K562 (cell line): ENCODE results near the gene DLGAP1. TPM values are rescaled to one million over a fixed set of nuclear protein-coding genes. Genes with fewer than 3 reads are reported as not detected.
A peak's percentile ranks its signal among the peaks of the same experiment; 100 is the strongest.

Source experiments
- CCNT2 ChIP-seq: IDR thresholded peaks from 2 replicates; pipeline ENCODE4 v1.6.1; 2011; ENCODE audit warnings: borderline replicate concordance, low read depth, mild to moderate bottlenecking, moderate library complexity, mixed read lengths, low read length; ENCODE audit not compliant: insufficient read length; ENCODE audit errors: extremely low read depth
- FOXM1 ChIP-seq, 2 experiments: fragments of 450-650 bp in 1 of 2; sonication (generic) in 1 of 2; formaldehyde crosslinking in 1 of 2; IDR thresholded peaks; 2 replicates each; pipeline versions ENCODE4 v1.6.1 to v1.9.0; 2017 to 2022; ENCODE audit warnings: low read depth in 2 of 2, mild to moderate bottlenecking in 2 of 2, missing genetic modification reagents in 1 of 2, moderate library complexity in 1 of 2
- GABPB2 ChIP-seq: fragments of 250-450 bp; sonication (Bioruptor Pico); conservative IDR thresholded peaks from 2 replicates; pipeline ENCODE4 v1.5.1; 2021; ENCODE audit warnings: mild to moderate bottlenecking
- GTF2F1 ChIP-seq: IDR thresholded peaks from 2 replicates; pipeline ENCODE4 v1.6.1; 2011; ENCODE audit warnings: low read depth, low read length, improper control_type of control experiment
- JUN ChIP-seq, 2 experiments: sonication (generic) in 1 of 2; formaldehyde crosslinking in 1 of 2; IDR thresholded peaks; 2 replicates each; pipeline versions ENCODE4 v1.6.1 to v1.8.0; 2012 to 2022; ENCODE audit warnings: borderline replicate concordance in 2 of 2, mild to moderate bottlenecking in 2 of 2, improper control_type of control experiment in 1 of 2, low read depth in 1 of 2, low read length in 1 of 2, missing genetic modification reagents in 1 of 2
- KAT8 ChIP-seq: fragments of 450-650 bp; IDR thresholded peaks from 2 replicates; pipeline ENCODE4 v1.6.1; 2016; ENCODE audit warnings: low read depth, mild to moderate bottlenecking
- NFIX ChIP-seq: fragments of 250-450 bp; sonication (Bioruptor Pico); IDR thresholded peaks from 2 replicates; pipeline ENCODE4 v1.4.0; 2020; ENCODE audit warnings: low read depth, mild to moderate bottlenecking, moderate library complexity
- PHF8 ChIP-seq: fragments of 200-600 bp; sonication (generic); IDR thresholded peaks from 2 replicates; pipeline ENCODE4 v1.6.1; 2012; ENCODE audit warnings: mixed run types, mild to moderate bottlenecking, inconsistent platforms, low read length, moderate library complexity, borderline replicate concordance
- RFX7 ChIP-seq: fragments of 250-450 bp; sonication (Bioruptor Pico); IDR thresholded peaks from 2 replicates; pipeline ENCODE4 v1.5.1; 2021; ENCODE audit warnings: mild to moderate bottlenecking
- TAF1 ChIP-seq: IDR thresholded peaks from 2 replicates; pipeline ENCODE4 v1.6.1; 2011; ENCODE audit warnings: mild to moderate bottlenecking, low read length, moderate library complexity; ENCODE audit not compliant: insufficient read depth, control insufficient read depth, severe bottlenecking; ENCODE audit errors: extremely low read depth
- THRAP3 ChIP-seq: fragments of 450-650 bp; IDR thresholded peaks from 2 replicates; pipeline ENCODE4 v1.6.1; 2016; ENCODE audit warnings: mild to moderate bottlenecking, inconsistent platforms, borderline replicate concordance
- TSC22D4 ChIP-seq: fragments of 450-650 bp; IDR thresholded peaks from 2 replicates; pipeline ENCODE4 v1.6.1; 2016; ENCODE audit warnings: missing genetic modification characterization, missing biosample characterization, control low read depth
- ZFP36 ChIP-seq: fragments of 150-350 bp; IDR thresholded peaks from 2 replicates; pipeline ENCODE4 v1.6.1; 2018; ENCODE audit warnings: low read length, low read depth; ENCODE audit not compliant: partially characterized antibody
- ZNF165 ChIP-seq: fragments of 250-450 bp; sonication (Bioruptor Pico); IDR thresholded peaks from 2 replicates; pipeline ENCODE4 v1.4.0; 2020; ENCODE audit warnings: borderline replicate concordance
- ZNF584 ChIP-seq: fragments of 200-800 bp; sonication (Bioruptor generic); IDR thresholded peaks from 2 replicates; pipeline ENCODE4 v1.6.1; 2016; ENCODE audit warnings: low read depth, mild to moderate bottlenecking, missing genetic modification characterization, missing compliant biosample characterization
- ZNF780A ChIP-seq: fragments of 250-450 bp; sonication (Bioruptor Pico); IDR thresholded peaks from 2 replicates; pipeline ENCODE4 v1.5.0; 2021; ENCODE audit warnings: mild to moderate bottlenecking
- polyA plus RNA-seq, 8 experiments: library from polyadenylated mRNA; depleted of rRNA in 4 of 8; stranded (reverse) in 5 of 8; unstranded in 3 of 8; fragments of >200 nt; fragmentation: Nextera tagmentation in 2 of 8; fragmentation: Illumina TruSeq in 1 of 8; extraction: Ambion mirVana in 2 of 8; extraction: Trizol in 1 of 8; gene quantifications; 2 replicates each; pipeline versions ENCODE4 v1.2.1 to v1.2.3, GENCODE V29; 2011 to 2014; ENCODE audit warnings: inconsistent platforms in 1 of 8, missing spikeins in 1 of 8
- total RNA-seq, 7 experiments: library from RNA; depleted of rRNA in 6 of 7; stranded (reverse); fragments of >200 nt in 6 of 7; fragmentation: Illumina TruSeq in 2 of 7; extraction: Trizol in 2 of 7; gene quantifications; 2 replicates each; pipeline versions ENCODE4 v1.2.1 to v1.2.3, GENCODE V29; 2011 to 2021; ENCODE audit warnings: low replicate concordance in 1 of 7
- TF ChIP-seq, protein P1 (sequence below), 2 experiments: IDR thresholded peaks; 2 replicates each; pipeline ENCODE4 v1.6.1; 2012; ENCODE audit warnings: improper control_type of control experiment in 2 of 2, low read depth in 2 of 2, low read length in 2 of 2, borderline replicate concordance in 1 of 2
- TF ChIP-seq, protein P2 (sequence below): sonication (generic); formaldehyde crosslinking; IDR thresholded peaks from 2 replicates; pipeline ENCODE4 v1.8.0; 2022; ENCODE audit warnings: missing genetic modification reagents, mild to moderate bottlenecking, moderate library complexity, borderline replicate concordance
- TF ChIP-seq, protein P3 (sequence below): fragments of 200-800 bp; sonication (Bioruptor generic); IDR thresholded peaks from 2 replicates; pipeline ENCODE4 v1.6.1; 2017; ENCODE audit warnings: missing genetic modification characterization, missing compliant biosample characterization
- TF ChIP-seq, protein P4 (sequence below): sonication (generic); formaldehyde crosslinking; IDR thresholded peaks from 2 replicates; pipeline ENCODE4 v1.8.0; 2022; ENCODE audit warnings: mild to moderate bottlenecking, missing genetic modification reagents

DLGAP1 gene
- total and polyA plus RNA-seq, 9 of the 15 experiments (the other 6 are each of a cell fraction or from before 2014, with no cell fraction given), result 0.04 to 0.22 (median 0.08) TPM

DNA sequence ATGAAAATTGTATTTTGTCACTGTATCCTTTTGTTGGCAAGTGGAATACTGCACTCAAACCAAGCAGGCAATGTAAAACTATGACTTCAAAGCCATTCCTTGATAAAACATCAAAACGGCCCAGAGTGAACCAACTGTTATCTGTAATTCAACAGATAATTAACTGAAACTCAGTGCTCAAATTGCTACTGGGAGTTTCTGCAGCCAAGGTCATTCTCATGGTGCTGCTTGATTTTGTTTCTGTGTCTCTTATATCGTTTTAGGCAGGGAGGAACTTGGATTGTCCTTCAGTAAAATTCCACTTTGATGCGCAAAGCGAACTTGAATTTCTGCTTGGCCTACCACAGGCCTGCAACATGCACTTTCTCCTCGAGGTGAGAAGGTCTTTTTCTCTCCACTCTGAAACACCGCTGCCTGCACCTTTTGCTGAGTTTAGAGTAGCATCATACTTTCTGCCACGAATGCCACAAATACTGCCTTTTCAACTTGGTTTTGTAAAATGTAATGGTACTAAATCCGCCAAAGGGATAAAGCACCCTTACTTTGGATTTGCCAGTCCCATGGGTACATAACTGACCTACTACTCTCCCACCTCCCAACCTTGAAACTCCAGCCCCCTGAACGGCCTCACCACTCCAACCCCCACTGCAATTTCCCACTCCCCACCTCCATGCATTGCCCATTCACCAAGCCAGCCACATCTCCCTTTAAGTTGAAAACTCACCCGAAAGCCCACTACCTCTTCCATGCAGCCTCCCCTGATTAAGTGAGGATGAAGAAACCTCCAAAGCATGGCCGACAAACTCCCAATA, 800.5 kb downstream of the DLGAP1 start (continued):
- TF ChIP-seq, protein P1, sequence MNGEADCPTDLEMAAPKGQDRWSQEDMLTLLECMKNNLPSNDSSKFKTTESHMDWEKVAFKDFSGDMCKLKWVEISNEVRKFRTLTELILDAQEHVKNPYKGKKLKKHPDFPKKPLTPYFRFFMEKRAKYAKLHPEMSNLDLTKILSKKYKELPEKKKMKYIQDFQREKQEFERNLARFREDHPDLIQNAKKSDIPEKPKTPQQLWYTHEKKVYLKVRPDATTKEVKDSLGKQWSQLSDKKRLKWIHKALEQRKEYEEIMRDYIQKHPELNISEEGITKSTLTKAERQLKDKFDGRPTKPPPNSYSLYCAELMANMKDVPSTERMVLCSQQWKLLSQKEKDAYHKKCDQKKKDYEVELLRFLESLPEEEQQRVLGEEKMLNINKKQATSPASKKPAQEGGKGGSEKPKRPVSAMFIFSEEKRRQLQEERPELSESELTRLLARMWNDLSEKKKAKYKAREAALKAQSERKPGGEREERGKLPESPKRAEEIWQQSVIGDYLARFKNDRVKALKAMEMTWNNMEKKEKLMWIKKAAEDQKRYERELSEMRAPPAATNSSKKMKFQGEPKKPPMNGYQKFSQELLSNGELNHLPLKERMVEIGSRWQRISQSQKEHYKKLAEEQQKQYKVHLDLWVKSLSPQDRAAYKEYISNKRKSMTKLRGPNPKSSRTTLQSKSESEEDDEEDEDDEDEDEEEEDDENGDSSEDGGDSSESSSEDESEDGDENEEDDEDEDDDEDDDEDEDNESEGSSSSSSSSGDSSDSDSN (IDR thresholded peaks at IDR 0.05; ENCODE audit: borderline replicate concordance in 1 of 2, low read depth in 2 of 2, low read length in 2 of 2), result 0 out of 4 replicates have a peak, but pooled peaks of 1 of the 2 experiments have one; percentile 6
- TF ChIP-seq FOXM1 (IDR thresholded peaks at IDR 0.05; ENCODE audit: low read depth), result no peak
- TF ChIP-seq FOXM1 (CRISPR knock-in tag; IDR thresholded peaks at IDR 0.05; ENCODE audit: low read depth), result 0 out of 2 replicates have a peak, but pooled peaks have one; percentile 6
- no peak for TF ChIP-seq GTF2F1
- TF ChIP-seq, protein P2, sequence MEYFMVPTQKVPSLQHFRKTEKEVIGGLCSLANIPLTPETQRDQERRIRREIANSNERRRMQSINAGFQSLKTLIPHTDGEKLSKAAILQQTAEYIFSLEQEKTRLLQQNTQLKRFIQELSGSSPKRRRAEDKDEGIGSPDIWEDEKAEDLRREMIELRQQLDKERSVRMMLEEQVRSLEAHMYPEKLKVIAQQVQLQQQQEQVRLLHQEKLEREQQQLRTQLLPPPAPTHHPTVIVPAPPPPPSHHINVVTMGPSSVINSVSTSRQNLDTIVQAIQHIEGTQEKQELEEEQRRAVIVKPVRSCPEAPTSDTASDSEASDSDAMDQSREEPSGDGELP, result 0 out of 2 replicates have a peak, but pooled peaks have one; percentile 25
- no peak for TF ChIP-seq ZNF584
- no peak for TF ChIP-seq GABPB2
- 0 out of 2 replicates have a peak, but pooled peaks have one; percentile 19 for TF ChIP-seq ZNF780A (CRISPR knock-in tag)
- TF ChIP-seq TSC22D4 (tag), result no peak
- TF ChIP-seq KAT8, result no peak
- TF ChIP-seq TAF1, result no peak
- TF ChIP-seq PHF8, result peak; percentile 23; the same call in 1 of the 2 replicates
- peak; percentile 98 for TF ChIP-seq ZFP36
- TF ChIP-seq RFX7 (CRISPR knock-in tag), result peak; percentile 78; the same call in 1 of the 2 replicates
- TF ChIP-seq, protein P3, sequence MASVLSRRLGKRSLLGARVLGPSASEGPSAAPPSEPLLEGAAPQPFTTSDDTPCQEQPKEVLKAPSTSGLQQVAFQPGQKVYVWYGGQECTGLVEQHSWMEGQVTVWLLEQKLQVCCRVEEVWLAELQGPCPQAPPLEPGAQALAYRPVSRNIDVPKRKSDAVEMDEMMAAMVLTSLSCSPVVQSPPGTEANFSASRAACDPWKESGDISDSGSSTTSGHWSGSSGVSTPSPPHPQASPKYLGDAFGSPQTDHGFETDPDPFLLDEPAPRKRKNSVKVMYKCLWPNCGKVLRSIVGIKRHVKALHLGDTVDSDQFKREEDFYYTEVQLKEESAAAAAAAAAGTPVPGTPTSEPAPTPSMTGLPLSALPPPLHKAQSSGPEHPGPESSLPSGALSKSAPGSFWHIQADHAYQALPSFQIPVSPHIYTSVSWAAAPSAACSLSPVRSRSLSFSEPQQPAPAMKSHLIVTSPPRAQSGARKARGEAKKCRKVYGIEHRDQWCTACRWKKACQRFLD, result no peak
- no peak for TF ChIP-seq JUN (IDR thresholded peaks at IDR 0.05; ENCODE audit: borderline replicate concordance, low read depth, low read length)
- TF ChIP-seq JUN (CRISPR knock-in tag; IDR thresholded peaks at IDR 0.05; ENCODE audit: borderline replicate concordance), result 0 out of 2 replicates have a peak, but pooled peaks have one; percentile 26
- 0 out of 2 replicates have a peak, but pooled peaks have one; percentile 10 for TF ChIP-seq NFIX
- TF ChIP-seq, protein P4, sequence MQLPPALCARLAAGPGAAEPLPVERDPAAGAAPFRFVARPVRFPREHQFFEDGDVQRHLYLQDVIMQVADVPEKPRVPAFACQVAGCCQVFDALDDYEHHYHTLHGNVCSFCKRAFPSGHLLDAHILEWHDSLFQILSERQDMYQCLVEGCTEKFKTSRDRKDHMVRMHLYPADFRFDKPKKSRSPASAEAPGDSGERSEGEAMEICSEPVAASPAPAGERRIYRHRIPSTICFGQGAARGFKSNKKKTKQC (CRISPR knock-in tag), result no peak
- TF ChIP-seq ZNF165 (CRISPR knock-in tag), result no peak
- TF ChIP-seq THRAP3, result no peak
- no peak for TF ChIP-seq CCNT2
